DOHH2 (cell line): ENCODE results near the gene KRT82.

Experiments used
- H3F3A ChIP-seq: fragments of 200-600 bp; sonication (generic), shearing (Covaris generic); 2 replicates; pipeline ENCODE4 v1.6.0; 2016; ENCODE audit warnings: antibody characterized with exemption, mild to moderate bottlenecking; ENCODE audit not compliant: control insufficient read depth, insufficient read depth
- H3K27ac ChIP-seq: fragments of 200-600 bp; sonication (generic); 2 replicates; pipeline ENCODE4 v1.5.1; 2014; ENCODE audit warnings: low read depth, mild to moderate bottlenecking, low read length, moderate library complexity
- H3K27me3 ChIP-seq: fragments of 200-600 bp; sonication (generic); 2 replicates; pipeline ENCODE4 v1.6.1; 2014; ENCODE audit warnings: mild to moderate bottlenecking, low read length, mixed read lengths; ENCODE audit not compliant: control insufficient read depth
- H3K36me3 ChIP-seq: fragments of 200-600 bp; sonication (generic); 2 replicates; pipeline ENCODE4 v1.6.1; 2014; ENCODE audit warnings: mild to moderate bottlenecking, low read length, moderate library complexity, mixed read lengths; ENCODE audit not compliant: control insufficient read depth
- H3K4me1 ChIP-seq: fragments of 200-600 bp; sonication (generic); 2 replicates; pipeline ENCODE4 v1.6.1; 2014; ENCODE audit warnings: mild to moderate bottlenecking, low read length, mixed read lengths; ENCODE audit not compliant: control insufficient read depth
- H3K4me2 ChIP-seq: fragments of 200-600 bp; sonication (generic); 2 replicates; pipeline ENCODE4 v1.6.0; 2014; ENCODE audit warnings: mild to moderate bottlenecking, low read length, moderate library complexity
- H3K4me3 ChIP-seq: fragments of 200-600 bp; sonication (generic); 2 replicates; pipeline ENCODE4 v1.5.1; 2014; ENCODE audit warnings: mild to moderate bottlenecking, low read length, mixed read lengths
- H3K79me2 ChIP-seq: fragments of 200-600 bp; sonication (generic); 2 replicates; pipeline ENCODE4 v1.6.1; 2014; ENCODE audit warnings: mild to moderate bottlenecking, low read length, mixed read lengths; ENCODE audit not compliant: control insufficient read depth
- H3K9me2 ChIP-seq: fragments of 200-600 bp; sonication (generic); replicated peaks from 2 replicates; pipeline ENCODE4 v1.6.1; 2014; ENCODE audit warnings: mild to moderate bottlenecking, low read length, mixed read lengths; ENCODE audit not compliant: control insufficient read depth
- H3K9me3 ChIP-seq: fragments of 200-600 bp; sonication (generic); 2 replicates; pipeline ENCODE4 v1.6.1; 2014; ENCODE audit warnings: antibody characterized with exemption, low read length, mixed read lengths; ENCODE audit not compliant: control insufficient read depth, insufficient read depth
- H4K20me1 ChIP-seq: fragments of 200-600 bp; sonication (generic); 2 replicates; pipeline ENCODE4 v1.6.0; 2014; ENCODE audit warnings: low read depth, mild to moderate bottlenecking, antibody characterized with exemption, low read length, moderate library complexity; ENCODE audit not compliant: control insufficient read depth, insufficient read depth
- EZH2phosphoT487 ChIP-seq: fragments of 200-600 bp; sonication (generic); IDR thresholded peaks from 2 replicates; pipeline ENCODE4 v1.6.1; 2017; ENCODE audit warnings: borderline replicate concordance, mild to moderate bottlenecking, antibody characterized with exemption, low read length, moderate library complexity, mixed read lengths
- TF ChIP-seq, protein P1 (sequence below): fragments of 200-600 bp; sonication (generic); IDR thresholded peaks from one replicate; pipeline ENCODE4 v1.5.1; 2014; ENCODE audit warnings: antibody characterized with exemption, mild to moderate bottlenecking, low read depth, low read length; ENCODE audit not compliant: poor library complexity, severe bottlenecking

The KRT82 gene

GRCh38 chr12:52439845-52440244 is 33.7 kb upstream of the KRT82 start:
- TF ChIP-seq, protein P1, sequence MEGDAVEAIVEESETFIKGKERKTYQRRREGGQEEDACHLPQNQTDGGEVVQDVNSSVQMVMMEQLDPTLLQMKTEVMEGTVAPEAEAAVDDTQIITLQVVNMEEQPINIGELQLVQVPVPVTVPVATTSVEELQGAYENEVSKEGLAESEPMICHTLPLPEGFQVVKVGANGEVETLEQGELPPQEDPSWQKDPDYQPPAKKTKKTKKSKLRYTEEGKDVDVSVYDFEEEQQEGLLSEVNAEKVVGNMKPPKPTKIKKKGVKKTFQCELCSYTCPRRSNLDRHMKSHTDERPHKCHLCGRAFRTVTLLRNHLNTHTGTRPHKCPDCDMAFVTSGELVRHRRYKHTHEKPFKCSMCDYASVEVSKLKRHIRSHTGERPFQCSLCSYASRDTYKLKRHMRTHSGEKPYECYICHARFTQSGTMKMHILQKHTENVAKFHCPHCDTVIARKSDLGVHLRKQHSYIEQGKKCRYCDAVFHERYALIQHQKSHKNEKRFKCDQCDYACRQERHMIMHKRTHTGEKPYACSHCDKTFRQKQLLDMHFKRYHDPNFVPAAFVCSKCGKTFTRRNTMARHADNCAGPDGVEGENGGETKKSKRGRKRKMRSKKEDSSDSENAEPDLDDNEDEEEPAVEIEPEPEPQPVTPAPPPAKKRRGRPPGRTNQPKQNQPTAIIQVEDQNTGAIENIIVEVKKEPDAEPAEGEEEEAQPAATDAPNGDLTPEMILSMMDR, result no peak
- TF ChIP-seq EZH2phosphoT487, result no peak
- Histone ChIP-seq H3K36me3 (no peaks in the 10 kb centered on the region), H3K27me3 (peaks cover 6% of the 10 kb centered on the region; the same call in 1 of the 2 replicates), H3K4me1 (no peaks in the 10 kb centered on the region), H3K4me3 (no peak overlapping the region), H4K20me1 (no peaks in the 10 kb centered on the region), H3F3A (no peaks in the 10 kb centered on the region), H3K79me2 (no peaks in the 10 kb centered on the region), H3K27ac (no peak overlapping the region), H3K9me2 (no peaks in the 10 kb centered on the region), H3K9me3 (no peaks in the 10 kb centered on the region), H3K4me2 (no peak overlapping the region)

DNA sequence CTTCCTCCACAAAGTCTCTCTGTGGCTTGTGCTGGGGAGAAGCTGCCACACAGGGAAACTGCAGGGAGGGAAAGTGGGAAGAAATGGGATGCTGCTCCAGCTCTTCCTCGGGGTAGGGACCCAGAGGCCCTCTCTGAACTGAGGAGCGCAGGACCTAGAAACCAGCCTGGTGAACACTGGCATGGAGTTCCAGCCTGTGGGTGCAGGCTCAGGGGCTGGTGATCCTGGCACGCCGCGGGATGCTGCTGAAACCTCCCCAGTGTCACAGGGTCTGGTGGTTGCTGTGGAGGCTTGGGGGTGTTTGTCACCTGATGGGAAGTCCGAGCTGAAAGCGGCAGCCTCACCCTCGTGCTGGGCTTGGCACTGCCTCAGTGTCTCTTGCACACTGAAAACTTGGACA is 33.3 kb upstream of the KRT82 start:
- no peak overlapping the region for H3K27ac ChIP-seq
- no peaks in the 10 kb centered on the region for H3F3A ChIP-seq

DNA sequence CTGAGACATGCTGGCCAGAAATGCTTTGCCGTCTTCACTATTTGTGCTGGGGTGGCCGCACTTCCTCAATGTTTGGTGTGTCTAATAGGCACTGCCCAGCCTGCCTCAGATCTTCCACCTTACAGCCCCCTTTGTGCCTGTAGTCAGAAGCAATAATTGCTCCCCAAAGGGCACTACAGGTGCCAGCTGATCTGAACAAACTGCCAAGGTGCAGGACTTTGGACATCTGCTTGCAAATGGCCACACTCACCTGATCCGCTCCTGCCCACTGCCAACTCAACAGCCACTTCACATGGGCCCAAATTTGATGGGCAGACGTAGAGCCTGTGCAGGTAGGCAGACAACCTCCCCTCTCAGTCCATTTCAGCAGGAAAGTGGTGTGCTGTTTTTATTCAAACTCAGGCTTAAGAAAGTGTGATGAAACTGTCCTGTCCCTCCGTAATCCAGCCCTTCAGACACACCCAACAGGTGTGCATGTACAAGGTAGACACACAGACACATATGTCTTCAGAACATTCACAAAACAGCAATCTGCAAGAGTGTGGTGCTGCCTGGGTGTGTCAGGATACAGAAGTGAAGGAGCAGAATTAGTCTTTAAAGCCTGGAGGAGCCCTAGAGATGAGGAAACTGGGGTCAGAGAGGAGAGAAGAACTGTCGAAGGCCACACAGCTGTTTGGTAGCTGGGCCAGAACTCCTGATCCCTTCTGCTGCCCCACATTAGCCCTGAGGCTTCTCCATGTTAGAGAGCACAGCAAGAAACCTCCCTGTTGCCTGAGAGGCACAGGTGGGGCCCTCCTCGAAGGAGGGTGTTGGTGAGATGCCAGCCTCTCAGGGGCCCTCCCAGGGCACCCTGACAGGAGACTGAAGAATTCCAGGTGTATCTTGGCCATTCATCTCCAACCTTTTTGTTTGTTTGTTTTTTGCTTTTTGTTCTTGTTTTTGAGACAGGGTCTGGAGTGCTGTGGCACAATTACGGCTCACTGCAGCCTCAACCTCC is 32.5 kb upstream of the KRT82 start:
- no peaks in the 10 kb centered on the region for H3F3A ChIP-seq
- H3K4me1 ChIP-seq, result no peaks in the 10 kb centered on the region
- peaks cover 6% of the 10 kb centered on the region; the same call in 1 of the 2 replicates for H3K27me3 ChIP-seq
- H4K20me1 ChIP-seq, result no peaks in the 10 kb centered on the region
- no peak overlapping the region for H3K4me3 ChIP-seq
- no peaks in the 10 kb centered on the region for H3K36me3 ChIP-seq
- no peaks in the 10 kb centered on the region for H3K79me2 ChIP-seq
- H3K9me2 ChIP-seq, result no peaks in the 10 kb centered on the region
- H3K4me2 ChIP-seq, result no peak overlapping the region
- TF ChIP-seq, protein P1, result no peak
- no peak for TF ChIP-seq EZH2phosphoT487
- H3K9me3 ChIP-seq, result no peaks in the 10 kb centered on the region
- H3K27ac ChIP-seq, result no peak overlapping the region

More for the DNA sequence above, 33.3 kb upstream of the KRT82 start:
- H3K4me1 ChIP-seq, result no peaks in the 10 kb centered on the region
- no peak overlapping the region for H3K4me2 ChIP-seq
- no peak overlapping the region for H3K4me3 ChIP-seq
- H3K9me2 ChIP-seq, result no peaks in the 10 kb centered on the region
- H3K36me3 ChIP-seq, result no peaks in the 10 kb centered on the region
- TF ChIP-seq, protein P1, result no peak
- no peak for TF ChIP-seq EZH2phosphoT487
- no peaks in the 10 kb centered on the region for H3K79me2 ChIP-seq
- no peaks in the 10 kb centered on the region for H3K9me3 ChIP-seq
- peaks cover 6% of the 10 kb centered on the region; the same call in 1 of the 2 replicates for H3K27me3 ChIP-seq
- no peaks in the 10 kb centered on the region for H4K20me1 ChIP-seq
